GM23248 (cell line): ENCODE data around the gene GDAP2.

ENCODE experiments used
- EZH2 ChIP-seq: fragments of 200-600 bp; sonication (generic); IDR thresholded peaks from 2 replicates; pipeline ENCODE4 v1.6.1; 2018; ENCODE audit warnings: antibody characterized with exemption, mild to moderate bottlenecking; ENCODE audit not compliant: insufficient read depth, poor library complexity, severe bottlenecking
- EZH2phosphoT487 ChIP-seq: fragments of 200-600 bp; sonication (generic); IDR thresholded peaks from 2 replicates; pipeline ENCODE4 v1.6.1; 2018; ENCODE audit warnings: antibody characterized with exemption, moderate library complexity, mild to moderate bottlenecking, low read depth; ENCODE audit not compliant: insufficient read depth

GRCh38 chr1:117832453-117832852 is 97.0 kb downstream of the GDAP2 start:
- TF ChIP-seq EZH2, result no peak
- TF ChIP-seq EZH2phosphoT487, result no peak
